ENCODE results near the gene FAM110C. TPM values are rescaled to one million over a fixed set of nuclear protein-coding genes. Genes with fewer than 3 reads are reported as not detected.
"Not testable (repeated sequence)": the region's sequence is repeated elsewhere in the genome, so short reads cannot be mapped to it uniquely, and the experiment has no call there.

The FAM110C gene
- total RNA-seq, 4 donors from 2014 or later: 41.7 to 68.0 (median 53.7) TPM

GRCh38 chr2:24107-24506 is 22.2 kb downstream of the FAM110C start:
- Histone ChIP-seq H3K27me3 (peaks cover 0 to 4% (median 0%) of the 10 kb centered on the region in 4 donors), H3K4me3 (no peak overlapping the region), H3K9me3 (no peaks in the 10 kb centered on the region), H3K36me3 (no peaks in the 10 kb centered on the region), H3K27ac (no peak overlapping the region), H3K4me1 (peaks cover 4 to 62% (median 17%) of the 10 kb centered on the region in 3 donors)
- DNase-seq: no peak
- TF ChIP-seq, protein P1, sequence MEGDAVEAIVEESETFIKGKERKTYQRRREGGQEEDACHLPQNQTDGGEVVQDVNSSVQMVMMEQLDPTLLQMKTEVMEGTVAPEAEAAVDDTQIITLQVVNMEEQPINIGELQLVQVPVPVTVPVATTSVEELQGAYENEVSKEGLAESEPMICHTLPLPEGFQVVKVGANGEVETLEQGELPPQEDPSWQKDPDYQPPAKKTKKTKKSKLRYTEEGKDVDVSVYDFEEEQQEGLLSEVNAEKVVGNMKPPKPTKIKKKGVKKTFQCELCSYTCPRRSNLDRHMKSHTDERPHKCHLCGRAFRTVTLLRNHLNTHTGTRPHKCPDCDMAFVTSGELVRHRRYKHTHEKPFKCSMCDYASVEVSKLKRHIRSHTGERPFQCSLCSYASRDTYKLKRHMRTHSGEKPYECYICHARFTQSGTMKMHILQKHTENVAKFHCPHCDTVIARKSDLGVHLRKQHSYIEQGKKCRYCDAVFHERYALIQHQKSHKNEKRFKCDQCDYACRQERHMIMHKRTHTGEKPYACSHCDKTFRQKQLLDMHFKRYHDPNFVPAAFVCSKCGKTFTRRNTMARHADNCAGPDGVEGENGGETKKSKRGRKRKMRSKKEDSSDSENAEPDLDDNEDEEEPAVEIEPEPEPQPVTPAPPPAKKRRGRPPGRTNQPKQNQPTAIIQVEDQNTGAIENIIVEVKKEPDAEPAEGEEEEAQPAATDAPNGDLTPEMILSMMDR (IDR thresholded peaks at IDR 0.05): no peak
- no peak for TF ChIP-seq POLR2A (IDR thresholded peaks at IDR 0.05)
- intact Hi-C loops (cut with DNase I): no loop called here

DNA sequence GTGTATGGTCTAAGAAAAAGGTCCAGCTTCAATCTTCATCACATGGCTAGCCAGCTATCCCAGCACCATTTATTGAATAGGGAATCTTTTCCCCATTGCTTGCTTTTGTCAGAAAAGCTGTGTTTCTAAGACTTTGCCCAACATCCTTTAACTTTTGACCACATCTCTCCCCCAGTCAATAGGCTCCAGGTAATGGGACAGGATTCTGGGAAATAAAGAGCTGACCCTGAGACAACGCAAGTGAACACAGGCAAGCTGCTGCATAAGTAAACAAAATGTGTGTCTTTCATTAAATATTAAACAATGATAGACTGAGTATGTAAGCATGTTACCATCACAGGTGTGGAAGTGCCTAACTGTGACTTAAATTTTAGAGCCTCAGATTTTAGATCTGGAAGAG is 23.0 kb downstream of the FAM110C start:
- Histone ChIP-seq H3K36me3 (no peaks in the 10 kb centered on the region), H3K27ac (no peak overlapping the region), H3K4me1 (peaks cover 0 to 61% (median 10%) of the 10 kb centered on the region in 3 donors), H3K9me3 (no peaks in the 10 kb centered on the region), H3K27me3 (peaks cover 0 to 4% (median 0%) of the 10 kb centered on the region in 4 donors), H3K4me3 (no peak overlapping the region)
- TF ChIP-seq, protein P1 (IDR thresholded peaks at IDR 0.05): no peak
- TF ChIP-seq POLR2A (IDR thresholded peaks at IDR 0.05): no peak
- no peak for DNase-seq
- intact Hi-C loops (cut with DNase I): no loop called here
- WGBS, 2 donors: 100% methylated on average over 1 of the region's 1 CpG

GRCh38 chr2:22244-22643 is 24.1 kb downstream of the FAM110C start:
- intact Hi-C loops (cut with DNase I); H3K4me3 ChIP-seq; H3K27me3 ChIP-seq; DNase-seq; H3K27ac ChIP-seq; H3K36me3 ChIP-seq; H3K9me3 ChIP-seq: not testable (repeated sequence)
- H3K4me1 ChIP-seq: peaks cover 0 to 51% (median 1%) of the 10 kb centered on the region in 3 donors
- 57 to 83% methylated on average over 4 of the region's 4 CpGs for WGBS, 2 donors

DNA sequence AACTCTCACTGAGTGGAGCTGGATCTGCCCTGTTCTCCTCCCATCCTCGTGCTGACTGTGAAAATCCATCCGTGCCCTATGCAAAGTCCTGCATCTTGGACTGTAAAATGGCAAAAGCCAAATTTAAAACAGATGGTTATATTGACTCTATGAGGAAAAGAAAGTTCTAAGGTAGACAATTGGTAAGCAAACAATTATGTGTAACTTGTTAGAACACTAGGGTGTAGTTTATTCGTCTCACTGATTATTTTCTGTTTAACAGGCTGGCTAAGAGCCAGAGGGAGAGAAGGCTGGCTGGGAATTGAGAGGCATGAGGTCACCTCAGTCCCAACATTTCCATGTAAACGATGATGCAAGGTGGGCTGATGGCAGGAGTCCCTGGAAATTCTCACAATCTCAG is 26.0 kb downstream of the FAM110C start:
- Histone ChIP-seq H3K27me3 (peaks cover 0 to 12% (median 1%) of the 10 kb centered on the region in 4 donors), H3K4me1 (peaks cover 0 to 43% (median 4%) of the 10 kb centered on the region in 3 donors)
- H3K9me3 ChIP-seq; H3K36me3 ChIP-seq; H3K27ac ChIP-seq; intact Hi-C loops (cut with DNase I); H3K4me3 ChIP-seq; DNase-seq: not testable (repeated sequence)
- WGBS, 2 donors: 23 to 29% methylated on average over 3 to 4 of the region's 4 CpGs

GRCh38 chr2:19505-19904 is 26.8 kb downstream of the FAM110C start:
- Histone ChIP-seq H3K27ac (no peak overlapping the region), H3K9me3 (no peaks in the 10 kb centered on the region), H3K27me3 (peaks cover 0 to 12% (median 1%) of the 10 kb centered on the region in 4 donors), H3K4me1 (peaks cover 0 to 42% (median 4%) of the 10 kb centered on the region in 3 donors), H3K4me3 (no peak overlapping the region), H3K36me3 (no peaks in the 10 kb centered on the region)
- DNase-seq: no peak
- intact Hi-C loops (cut with DNase I): no loop called here
- 59 to 62% methylated on average over 5 of the region's 5 CpGs for WGBS, 2 donors
- no peak for TF ChIP-seq POLR2A (IDR thresholded peaks at IDR 0.05)
- TF ChIP-seq, protein P1 (IDR thresholded peaks at IDR 0.05): no peak

DNA sequence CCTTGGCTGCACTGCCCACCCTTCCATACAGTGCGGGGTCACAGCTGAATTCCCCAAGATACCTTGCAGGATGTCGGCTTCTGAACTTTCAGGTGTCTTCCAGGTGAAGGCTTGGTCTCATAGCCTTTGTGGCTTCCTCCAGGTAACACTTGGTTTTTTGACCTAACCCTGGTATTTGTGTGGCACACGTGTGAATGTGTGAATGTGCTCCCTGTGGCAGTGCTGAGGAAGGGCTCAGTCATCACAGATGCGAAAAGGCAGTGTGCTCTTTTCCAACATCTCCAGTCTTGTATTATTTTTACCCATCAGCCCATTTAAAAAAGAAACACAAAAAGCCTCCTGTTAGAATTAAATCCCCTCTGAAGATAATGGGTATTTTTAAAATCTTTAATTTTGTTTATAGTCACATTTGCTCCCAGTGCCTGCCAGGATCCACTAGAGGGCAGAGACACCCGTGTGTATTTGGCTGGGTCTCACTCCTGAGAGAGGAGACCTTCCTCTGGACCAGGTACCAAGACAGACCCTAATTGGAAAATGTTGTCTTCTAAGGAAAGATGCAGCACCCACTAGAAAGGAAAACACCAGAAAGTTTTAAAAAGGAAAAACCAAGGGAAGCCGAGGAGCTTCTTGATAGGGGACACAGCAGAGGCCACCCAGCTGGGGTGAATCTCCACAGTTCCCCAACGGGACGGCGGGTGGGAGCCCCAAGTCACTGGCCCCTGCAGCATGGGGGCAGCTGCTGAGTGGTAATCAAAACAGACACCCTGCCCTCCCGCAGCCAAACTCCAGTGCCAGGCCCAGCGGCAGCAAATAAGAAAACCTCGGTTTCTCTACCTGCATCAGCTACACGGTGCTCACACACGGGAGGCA is 27.7 kb downstream of the FAM110C start:
- no peaks in the 10 kb centered on the region for H3K9me3 ChIP-seq
- no peaks in the 10 kb centered on the region for H3K36me3 ChIP-seq
- DNase-seq: no peak
- H3K4me3 ChIP-seq: no peak overlapping the region
- intact Hi-C loops (cut with DNase I): no loop called here
- peaks cover 0 to 12% (median 1%) of the 10 kb centered on the region in 4 donors for H3K27me3 ChIP-seq
- H3K27ac ChIP-seq: no peak overlapping the region
- no peak for TF ChIP-seq POLR2A (IDR thresholded peaks at IDR 0.05)
- TF ChIP-seq, protein P1 (IDR thresholded peaks at IDR 0.05): peak in 5 of 6 experiments; percentile 57 to 76 (median 62)
- 68 to 70% methylated on average over 12 to 14 of the region's 14 CpGs for WGBS, 2 donors
- peaks cover 0 to 33% (median 4%) of the 10 kb centered on the region in 3 donors for H3K4me1 ChIP-seq

DNA sequence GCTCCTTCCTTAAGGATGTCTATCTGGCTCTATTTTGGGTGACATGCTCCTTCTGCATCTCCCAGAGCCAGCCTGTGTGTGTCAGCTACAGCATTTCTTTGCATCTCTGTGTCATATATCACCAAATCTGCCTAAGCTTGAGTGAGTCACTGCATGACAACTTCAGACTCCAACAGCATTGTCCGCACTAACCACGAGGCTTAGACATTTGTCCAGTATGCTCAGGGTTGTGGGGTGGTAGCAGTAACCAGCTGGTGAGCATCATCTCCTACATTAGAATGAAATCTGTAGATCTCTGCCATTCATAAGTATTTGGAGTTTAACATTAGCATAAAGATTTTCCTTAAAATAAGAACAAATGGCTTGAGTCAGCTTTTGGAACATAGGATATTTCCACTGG is 30.4 kb downstream of the FAM110C start:
- H3K4me3 ChIP-seq; H3K9me3 ChIP-seq; DNase-seq; H3K27ac ChIP-seq; intact Hi-C loops (cut with DNase I); H3K27me3 ChIP-seq; H3K36me3 ChIP-seq: not testable (repeated sequence)
- 47 to 60% methylated on average over 1 to 2 of the region's 2 CpGs for WGBS, 2 donors
- peaks cover 0 to 32% (median 4%) of the 10 kb centered on the region in 3 donors for H3K4me1 ChIP-seq

Data from esophagus squamous epithelium (tissue), 5 donors.